NCI-H460 (cell line): ENCODE data around the gene DGKI. TPM values are rescaled to one million over a fixed set of nuclear protein-coding genes. Genes with fewer than 3 reads are reported as not detected.
"Not testable (repeated sequence)": the region's sequence is repeated elsewhere in the genome, so short reads cannot be mapped to it uniquely, and the experiment has no call there.

Experiments
- DNase-seq: peaks from one replicate; pipeline ENCODE4 v3.0.0-alpha.2; 2016; ENCODE audit warnings: low read depth; ENCODE audit errors: extremely low read depth
- total RNA-seq: library from RNA; depleted of rRNA; stranded (reverse); fragments of >200 nt; shearing (Covaris generic); gene quantifications from 2 replicates; pipeline ENCODE4 v1.2.3, GENCODE V29; 2014

DGKI gene
- total RNA-seq, 1 experiment from 2014 or later: 0.40 TPM

DNA sequence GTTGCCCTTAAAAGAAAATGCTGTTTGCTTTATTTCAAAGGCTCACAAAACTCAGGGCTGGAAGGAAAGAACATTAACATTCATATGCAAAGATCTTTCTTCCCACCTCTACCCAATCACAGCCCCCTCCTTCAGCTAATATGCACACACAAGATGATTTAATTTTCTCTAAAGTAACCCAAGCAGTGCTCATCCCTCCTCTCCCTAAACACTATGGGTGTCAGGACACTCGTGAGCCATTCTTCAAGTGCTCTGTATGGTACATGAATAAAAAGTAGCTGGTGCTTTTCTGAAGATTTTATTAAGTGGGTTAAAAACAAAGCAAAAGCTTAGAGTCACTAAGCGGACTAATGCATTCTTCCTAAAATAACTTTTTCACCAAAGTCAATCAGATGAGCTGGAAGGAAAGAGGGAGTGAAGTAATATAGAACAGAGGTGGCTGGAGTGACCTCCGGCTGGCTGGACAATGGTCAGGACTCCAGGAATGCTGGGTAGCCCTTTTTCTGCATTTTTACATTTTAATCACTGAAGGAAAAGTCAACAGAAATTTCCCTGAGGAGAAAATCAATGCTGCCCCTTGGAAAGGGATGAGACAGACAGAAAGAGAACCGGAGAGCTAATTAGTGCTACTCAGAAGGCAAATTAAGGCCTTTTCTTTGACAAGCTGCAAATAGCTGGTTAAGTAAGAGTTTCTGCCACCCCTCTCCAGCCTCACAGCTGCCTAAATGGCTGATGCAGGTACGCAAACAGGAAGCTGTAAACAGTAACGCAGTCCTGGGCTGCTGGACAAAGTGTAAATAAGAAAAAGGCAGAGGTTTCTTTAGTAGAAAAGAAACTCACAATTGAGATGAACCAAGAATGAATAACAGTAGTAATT is 6.6 kb downstream of the DGKI start:
- DNase-seq: no peak

DNA sequence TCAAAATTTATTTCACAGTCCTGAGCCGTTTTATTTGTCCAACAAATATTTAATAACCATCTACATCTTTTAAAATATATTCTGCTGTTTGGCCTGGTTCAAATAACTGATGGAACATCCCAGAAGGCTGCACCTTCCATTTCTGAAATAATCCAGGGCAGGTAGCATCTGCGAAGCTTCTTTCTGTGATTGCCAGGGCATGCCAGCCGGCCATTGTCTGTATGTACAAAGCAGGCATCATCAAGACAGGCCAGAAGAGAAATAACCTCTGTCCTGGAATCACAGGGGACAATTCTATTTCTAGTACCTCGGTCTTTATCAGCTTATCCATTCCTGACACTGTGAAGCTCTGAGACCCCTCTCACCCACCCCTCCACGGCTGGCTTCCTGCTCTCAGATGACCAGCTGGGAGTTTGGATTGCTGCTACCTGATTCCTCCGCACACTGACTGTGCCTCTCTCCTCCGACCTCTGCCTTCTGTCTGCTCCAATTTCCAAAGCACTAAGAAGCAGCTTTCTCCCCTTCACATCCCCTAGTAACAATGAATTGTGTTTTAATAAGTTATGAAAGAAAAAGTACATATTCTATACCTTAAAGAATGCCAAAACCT is 8.0 kb downstream of the DGKI start:
- DNase-seq: no peak

DNA sequence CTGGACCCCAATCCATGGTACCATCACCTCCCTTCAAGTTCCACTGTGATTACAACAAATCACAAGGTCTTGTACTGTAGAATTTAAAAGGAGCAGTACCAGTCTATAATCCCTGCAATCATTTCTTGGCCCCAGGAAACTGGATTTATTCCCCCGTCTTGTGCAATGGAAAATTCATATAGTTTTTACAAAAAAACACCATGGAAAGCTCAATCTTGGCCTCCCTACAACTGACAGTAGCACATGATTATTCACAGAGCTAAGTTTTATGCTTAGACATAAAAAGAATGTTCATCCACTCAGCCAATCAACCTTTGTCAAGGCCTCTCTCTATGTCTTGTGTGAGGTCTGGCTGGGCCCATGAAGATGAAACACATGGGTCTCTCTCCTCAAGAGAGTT is 10.2 kb downstream of the DGKI start:
- DNase-seq: no peak

- DNase-seq: no peak
Measured at GRCh38 chr7:137836113-137836509, 10.7 kb downstream of the DGKI start.

GRCh38 chr7:137835486-137836112 is 11.2 kb downstream of the DGKI start:
- DNase-seq: no peak

- no peak for DNase-seq
Measured at GRCh38 chr7:137834552-137834951, 12.2 kb downstream of the DGKI start.

DNA sequence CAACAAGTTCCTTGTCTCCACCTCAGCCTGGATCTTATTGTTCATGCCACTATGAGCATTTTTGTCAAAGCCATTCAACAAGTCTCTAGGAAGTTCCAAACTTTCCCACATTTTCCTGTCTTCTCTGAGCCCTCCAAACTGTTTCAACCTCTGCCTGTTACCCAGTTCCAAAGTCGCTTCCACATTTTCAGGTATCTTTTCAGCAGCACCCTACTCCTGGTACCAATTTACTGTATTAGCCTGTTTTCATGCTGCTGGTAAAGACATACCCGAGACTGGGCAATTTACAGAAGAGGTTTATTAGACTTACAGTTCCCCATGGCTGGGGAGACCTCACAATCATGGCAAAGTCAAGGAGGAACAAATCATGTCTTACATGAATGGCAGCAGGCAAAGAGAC is 13.8 kb downstream of the DGKI start:
- DNase-seq: not testable (repeated sequence)

DNA sequence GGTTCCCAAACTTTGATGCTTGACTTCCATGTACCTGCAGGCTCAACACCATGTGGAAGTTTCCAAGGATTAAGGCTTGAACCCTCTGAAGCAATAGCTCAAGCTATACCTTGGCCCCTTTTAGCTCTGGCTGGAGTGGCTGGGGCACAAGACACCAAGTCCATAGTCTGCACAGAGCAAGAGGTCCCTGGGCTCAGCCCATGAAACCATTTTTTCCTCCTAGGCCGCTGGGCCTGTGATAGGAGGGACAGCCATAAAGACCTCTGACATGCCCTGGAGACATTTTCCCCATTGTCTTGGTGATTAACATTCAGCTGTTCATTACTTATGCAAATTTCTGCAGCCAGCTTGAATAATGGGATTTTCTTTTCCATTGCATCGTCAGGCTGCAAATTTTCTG is 14.4 kb downstream of the DGKI start:
- DNase-seq: no peak

DNA sequence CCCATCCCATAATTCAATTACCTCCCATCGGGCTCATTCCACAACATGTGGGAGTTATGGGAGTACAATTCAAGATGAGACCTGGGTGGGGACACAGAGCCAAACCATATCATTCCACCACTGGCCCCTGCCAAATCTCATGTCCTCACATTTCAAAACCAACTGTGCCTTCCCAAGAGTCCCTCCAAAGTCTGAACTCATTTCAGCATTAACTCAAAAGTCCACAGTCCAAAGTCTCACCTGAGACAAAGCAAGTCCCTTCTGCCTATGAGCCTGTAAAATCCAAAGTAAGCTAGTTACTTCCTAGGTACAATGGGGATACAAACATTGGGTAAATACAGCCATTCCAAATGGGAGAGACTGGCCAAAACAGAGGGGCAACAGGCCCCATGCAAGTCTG is 15.2 kb downstream of the DGKI start:
- DNase-seq: not testable (repeated sequence)

GRCh38 chr7:137829337-137829992 is 17.3 kb downstream of the DGKI start:
- no peak for DNase-seq

GRCh38 chr7:137828456-137828855 is 18.3 kb downstream of the DGKI start:
- DNase-seq: no peak

DNA sequence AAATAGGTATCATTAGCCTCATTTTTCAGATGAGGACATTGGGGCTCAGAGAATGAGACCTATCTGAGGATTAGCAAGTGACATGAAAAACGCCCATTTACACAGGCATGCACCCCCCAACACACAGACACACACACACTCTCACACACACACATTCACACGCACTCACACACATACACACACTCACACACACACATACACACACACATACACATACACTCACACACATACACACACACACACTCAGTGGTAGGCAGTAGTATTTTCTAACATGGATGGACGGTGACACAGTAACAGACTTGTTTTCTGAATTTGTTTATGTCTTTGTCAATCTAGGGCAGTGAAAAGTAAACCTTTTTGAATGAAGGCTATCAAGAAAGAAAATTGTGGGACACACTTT is 21.3 kb downstream of the DGKI start:
- no peak for DNase-seq

- DNase-seq: no peak
Measured at GRCh38 chr7:137820677-137821420, 25.9 kb downstream of the DGKI start.

- DNase-seq: no peak
Measured at GRCh38 chr7:137820156-137820555, 26.6 kb downstream of the DGKI start.

DNA sequence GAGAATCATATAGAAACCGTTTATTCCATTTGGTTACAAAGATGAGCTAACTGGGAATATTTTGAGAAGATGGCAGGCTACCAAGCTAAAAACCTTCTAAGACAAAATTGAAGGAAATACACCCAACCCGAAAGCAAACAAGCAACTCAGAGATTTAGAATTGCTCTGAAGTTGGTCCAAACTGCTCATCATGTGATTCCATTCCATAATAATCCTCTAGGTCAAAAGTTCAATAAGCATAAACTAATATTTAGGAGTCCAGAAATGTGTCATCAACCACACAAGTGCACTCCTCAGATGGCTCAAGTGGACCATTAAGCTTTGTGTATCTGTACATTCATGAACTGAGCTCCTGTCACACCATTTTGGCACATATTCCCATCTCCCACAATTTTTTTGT is 28.7 kb downstream of the DGKI start:
- DNase-seq: no peak

GRCh38 chr7:137816696-137817320 is 30.0 kb downstream of the DGKI start:
- no peak for DNase-seq

- DNase-seq: no peak
Measured at GRCh38 chr7:137813541-137813940, 33.2 kb downstream of the DGKI start.

- no peak for DNase-seq
Measured at GRCh38 chr7:137810248-137810647, 36.5 kb downstream of the DGKI start.

- DNase-seq: no peak
Measured at GRCh38 chr7:137804836-137805235, 41.9 kb downstream of the DGKI start.

- DNase-seq: no peak
Measured at GRCh38 chr7:137801491-137801890, 45.3 kb downstream of the DGKI start.
